SKM-1 (cell line): ENCODE data around the gene TGM6.
A peak's percentile ranks its signal among the peaks of the same experiment; 100 is the strongest.

Experiments used
- DNase-seq: peaks from one replicate; lab custom pipeline; 2025; ENCODE audit not compliant: unreplicated experiment; lab: John Stamatoyannopoulos, UW

TGM6 gene

DNA sequence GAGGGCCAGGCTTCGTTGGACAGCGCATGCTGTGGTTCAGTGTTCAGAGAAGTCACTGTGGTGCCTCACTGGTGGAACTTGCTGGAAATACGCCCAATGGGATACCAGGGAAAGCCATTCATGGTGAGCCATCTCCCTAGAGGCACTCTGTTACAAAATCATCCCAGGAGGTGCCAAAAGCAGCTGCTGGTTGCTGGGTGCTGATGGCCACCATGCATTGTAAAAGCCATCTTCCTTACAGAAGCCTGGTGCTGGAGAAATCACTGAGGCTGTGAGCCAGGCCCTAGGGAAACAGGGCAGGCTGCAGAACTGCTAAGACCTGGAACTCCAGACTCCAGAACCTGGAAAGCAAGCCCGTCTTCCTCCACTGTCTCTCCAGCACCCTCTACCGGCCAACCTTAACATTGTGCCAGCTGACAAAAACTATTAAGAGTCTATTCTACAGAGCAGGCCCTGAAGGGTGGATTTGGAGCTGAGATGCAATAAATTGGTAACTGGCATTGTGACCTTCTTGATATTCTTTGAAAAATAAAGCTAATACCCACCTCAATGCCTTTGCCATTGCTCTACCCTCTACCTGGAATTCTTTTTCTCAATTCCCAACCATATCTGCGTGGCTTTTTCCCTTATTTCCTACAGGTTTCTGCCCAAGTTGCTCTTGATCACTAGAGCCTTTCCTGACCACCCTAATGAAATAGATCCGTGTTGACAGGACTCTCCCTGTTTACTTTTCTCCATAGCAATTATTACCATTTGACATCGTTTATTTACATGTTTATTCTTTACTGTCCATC lies 71.4 kb downstream of the TGM6 start:
- peak; percentile 44 for DNase-seq

GRCh38 chr20:2453792-2454191 lies 73.1 kb downstream of the TGM6 start:
- DNase-seq: no peak

DNA sequence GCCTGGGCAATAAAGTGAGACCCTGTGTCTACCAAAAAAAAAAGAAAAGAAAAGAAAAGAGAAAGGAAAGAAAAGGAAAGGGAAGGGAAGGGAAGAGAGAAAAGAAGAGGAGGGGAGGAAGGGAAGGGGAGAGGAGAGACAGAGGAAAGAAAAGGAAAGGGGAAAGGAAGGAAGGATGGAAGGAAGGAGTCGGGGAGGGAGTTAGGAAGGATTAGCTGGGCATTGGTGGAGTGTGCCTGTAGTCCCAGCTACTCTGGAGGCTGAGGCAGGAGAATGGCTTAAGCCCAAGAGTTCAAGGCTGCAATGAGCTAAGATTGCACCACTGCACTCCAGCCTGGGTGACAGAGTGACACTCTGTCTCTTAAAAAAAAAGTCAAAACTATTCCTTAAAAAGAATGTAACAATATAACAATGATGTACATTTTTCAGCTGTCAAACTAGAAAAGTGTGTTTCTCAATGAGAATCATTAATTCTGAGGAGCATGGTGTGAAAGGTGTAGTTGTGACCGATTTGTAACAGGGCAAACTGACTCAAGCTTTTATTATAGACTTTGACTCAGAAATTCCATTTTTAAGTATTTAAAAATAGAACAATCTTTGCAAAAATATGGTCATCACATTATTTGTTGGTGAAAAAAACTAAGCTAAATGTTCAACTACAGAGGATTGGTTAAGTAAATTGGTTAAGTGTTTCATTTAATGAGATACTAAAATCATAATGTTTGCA lies 75.2 kb downstream of the TGM6 start:
- DNase-seq: no peak

DNA sequence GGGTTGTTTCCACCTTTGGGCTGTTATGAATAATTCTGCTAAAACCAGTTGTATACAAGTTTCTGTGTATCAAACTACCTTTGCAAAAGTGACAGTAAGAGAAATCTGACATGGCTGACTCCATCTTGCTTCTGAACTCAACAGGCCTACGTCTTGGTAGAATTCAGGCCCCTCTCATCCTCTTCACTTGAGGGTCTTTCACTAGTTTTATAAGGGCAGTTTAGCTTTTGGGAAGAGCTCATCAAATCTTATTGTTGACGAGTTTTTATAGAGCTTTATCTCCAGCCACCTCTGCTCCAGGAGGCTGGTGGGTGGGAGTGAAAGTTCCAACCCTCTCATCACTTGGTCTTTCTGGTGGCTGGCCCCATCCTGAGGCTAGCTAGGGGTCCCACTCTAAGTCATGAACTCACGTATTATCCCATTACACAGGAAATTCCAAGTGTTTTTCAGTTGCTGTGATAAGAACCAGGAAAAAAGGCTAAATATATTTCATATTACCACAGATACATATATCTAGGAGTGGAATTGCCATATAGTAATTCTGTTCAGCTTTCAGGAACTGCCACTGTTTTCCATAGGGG lies 78.3 kb downstream of the TGM6 start:
- no peak for DNase-seq

GRCh38 chr20:2459981-2460751 lies 79.5 kb downstream of the TGM6 start:
- DNase-seq: no peak

DNA sequence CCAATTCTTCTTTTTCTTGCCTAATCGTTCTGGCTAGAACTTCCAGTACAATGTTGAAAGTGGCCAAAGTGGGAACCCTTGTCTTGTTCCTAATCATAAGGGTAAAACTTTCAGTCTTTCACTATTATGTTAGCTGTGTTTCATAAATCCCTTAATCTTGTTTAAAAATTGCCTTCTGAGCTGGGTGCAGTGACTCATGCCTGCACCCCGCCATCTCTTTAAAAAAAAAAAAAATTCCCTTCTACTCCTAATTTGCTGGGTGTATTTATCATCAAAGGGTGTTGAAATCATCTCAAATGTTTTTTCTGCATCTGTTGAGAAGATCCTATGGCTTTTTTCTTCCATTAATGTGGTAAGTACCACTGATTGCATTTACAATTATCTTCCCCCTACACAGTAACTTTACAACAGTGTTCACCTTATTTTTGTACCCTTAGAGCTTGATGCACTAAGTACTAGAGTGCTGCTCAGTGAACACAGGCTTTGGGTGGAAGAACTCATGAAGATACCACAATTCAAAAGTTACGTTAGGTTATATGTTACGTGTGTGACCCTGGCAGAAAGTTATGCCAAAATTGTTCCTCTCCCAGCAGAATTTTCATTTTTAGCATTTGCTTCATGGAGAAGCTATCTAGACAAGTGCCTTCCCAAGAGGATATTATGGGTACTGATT lies 80.2 kb downstream of the TGM6 start:
- no peak for DNase-seq

GRCh38 chr20:2462484-2462883 lies 81.8 kb downstream of the TGM6 start:
- no peak for DNase-seq

GRCh38 chr20:2463616-2464365 lies 83.1 kb downstream of the TGM6 start:
- no peak for DNase-seq

- no peak for DNase-seq
Observed at GRCh38 chr20:2465100-2465499, 84.4 kb downstream of the TGM6 start.

DNA sequence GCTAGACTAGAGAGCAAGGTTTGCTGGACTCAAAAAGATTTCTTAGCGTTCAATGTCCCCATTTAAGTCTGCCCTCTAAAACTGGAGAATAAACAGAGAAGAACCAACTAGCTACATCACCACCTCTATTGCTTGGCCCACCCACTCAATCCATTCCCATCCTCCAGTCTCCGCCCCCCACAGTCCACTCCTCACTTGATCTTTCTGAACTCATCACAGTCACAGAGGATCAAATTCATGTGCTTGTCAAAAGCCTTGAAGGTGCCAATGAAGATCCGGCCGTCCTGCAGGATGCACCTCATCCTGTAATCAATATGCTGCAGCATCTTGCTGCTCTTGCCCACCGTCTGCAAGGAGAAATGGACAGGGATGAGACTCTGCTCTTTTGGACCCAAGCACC lies 86.7 kb downstream of the TGM6 start:
- no peak for DNase-seq

GRCh38 chr20:2468581-2469407 lies 88.1 kb downstream of the TGM6 start:
- no peak for DNase-seq

GRCh38 chr20:2469991-2470422 lies 89.3 kb downstream of the TGM6 start:
- no peak for DNase-seq

GRCh38 chr20:2470423-2471193 lies 89.9 kb downstream of the TGM6 start, which contains the start of gene SNRPB:
TSS of gene SNRPB (minus strand) at chr20:2470789. CDS start at chr20:2470690, 99 bp downstream.
- DNase-seq: peak; percentile 84

DNA sequence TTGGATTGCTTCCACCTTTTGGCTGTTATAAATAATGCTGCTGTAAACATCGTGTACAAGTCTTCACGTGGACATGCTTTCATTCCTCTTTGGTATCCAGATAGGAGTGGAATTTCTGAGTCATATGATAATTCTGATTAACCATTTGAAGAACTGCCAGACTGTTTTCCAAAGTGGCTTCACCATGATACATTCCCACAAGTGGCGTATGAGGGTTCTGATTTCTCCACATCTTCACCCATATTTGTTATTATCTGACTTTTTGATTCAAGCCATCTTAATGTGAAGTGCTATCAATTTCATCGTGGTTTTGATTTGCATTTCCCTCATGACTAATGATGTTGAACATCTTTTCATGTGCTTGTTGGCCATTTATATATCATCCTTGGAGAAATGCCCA lies 92.8 kb downstream of the TGM6 start:
- no peak for DNase-seq

DNA sequence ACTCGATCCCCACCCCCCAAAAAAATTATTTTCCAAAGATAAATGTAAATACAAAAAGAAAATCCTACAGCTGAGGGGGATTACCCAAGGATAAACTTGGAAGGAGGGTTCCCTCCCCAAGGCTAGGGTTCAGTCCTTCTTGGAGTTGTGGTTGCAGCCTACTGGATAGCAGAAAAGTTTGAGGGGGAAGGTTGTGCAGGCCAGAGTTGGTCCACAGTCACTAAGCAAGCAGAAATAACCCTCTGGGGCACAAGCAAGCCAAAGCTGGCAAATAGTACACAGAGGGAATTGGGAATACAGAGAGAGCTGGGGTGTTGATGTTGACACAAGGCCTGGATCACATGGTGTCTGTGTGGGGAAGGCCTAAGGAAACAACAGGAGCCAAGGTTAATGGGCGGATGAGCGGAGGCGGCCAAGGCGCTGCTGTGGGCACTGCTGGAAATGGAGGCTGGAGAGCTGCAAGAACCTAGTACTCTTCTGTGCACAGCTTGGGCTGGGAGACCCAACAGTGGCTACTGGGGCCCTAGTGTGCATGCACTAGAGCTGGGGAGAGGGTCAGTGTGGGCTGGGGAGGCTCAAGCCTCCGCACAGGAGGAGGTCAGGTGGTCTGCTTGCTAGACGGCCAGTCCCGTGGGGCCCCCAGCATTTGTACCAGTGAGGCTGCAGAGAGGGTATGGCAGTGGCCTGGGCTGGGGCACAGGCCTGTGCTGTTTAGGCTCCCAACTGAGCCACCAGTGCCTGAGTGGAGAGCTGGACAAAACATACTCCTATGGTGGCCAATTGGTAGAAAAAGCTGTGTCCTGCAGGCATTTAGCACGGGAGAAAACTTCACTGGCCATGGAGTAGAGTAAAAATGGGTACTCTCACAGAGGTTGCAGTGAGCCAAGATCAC lies 95.4 kb downstream of the TGM6 start:
- no peak for DNase-seq

DNA sequence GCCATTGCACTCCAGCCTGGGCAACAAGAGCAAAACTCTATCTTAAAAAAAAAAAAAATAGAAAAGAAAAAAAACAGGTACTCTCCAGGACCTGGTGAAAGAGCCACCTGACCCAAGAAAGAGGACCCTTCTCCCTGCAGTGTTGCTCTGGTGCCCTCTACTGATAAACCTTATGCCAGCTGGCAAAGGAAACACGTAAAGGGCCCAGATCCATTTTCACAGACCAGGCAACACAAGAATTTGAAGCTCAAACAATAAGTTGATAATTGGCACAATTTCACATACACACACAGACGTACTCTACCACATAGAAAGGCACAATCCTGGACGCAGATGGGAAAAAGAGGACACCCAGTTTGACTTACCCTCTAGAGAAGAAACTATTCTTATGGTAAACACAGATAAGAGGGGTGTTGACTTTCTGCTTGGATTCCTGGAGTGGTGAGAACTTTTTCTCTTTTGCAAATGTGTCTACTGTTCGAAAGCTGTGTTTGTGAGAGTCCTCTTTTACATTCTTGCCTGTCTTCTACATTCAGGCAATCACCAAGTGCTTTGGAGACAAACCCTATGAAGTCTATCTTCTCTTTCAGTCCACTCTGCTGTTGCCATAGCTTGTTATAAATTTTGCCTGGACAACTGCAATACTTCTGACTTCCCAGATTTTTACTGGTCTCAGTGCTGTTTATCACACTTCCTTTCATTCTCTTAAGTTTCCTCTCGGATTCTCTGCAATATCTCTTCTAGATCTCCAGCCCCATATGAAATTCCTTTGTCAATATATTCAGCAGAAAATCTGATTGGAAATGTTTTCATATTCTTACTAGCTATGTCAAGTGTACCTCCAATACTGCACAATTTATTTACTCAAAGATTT lies 96.3 kb downstream of the TGM6 start:
- DNase-seq: no peak
